Hindlimb muscle (tissue), 1 donor: ENCODE measurements around the gene RPL22. TPM values are rescaled to one million over a fixed set of nuclear protein-coding genes. Genes with fewer than 3 reads are reported as not detected.

Experiments
- DNase-seq: peaks from one replicate; pipeline ENCODE4 v3.0.0-alpha.2; 2013
- polyA plus RNA-seq: library from polyadenylated mRNA; unstranded; fragments of 120-200 nt; gene quantifications from one replicate; pipeline ENCODE4 v1.2.1, GENCODE V29; 2013; ENCODE audit not compliant: insufficient read length

The RPL22 gene
- polyA plus RNA-seq, 1 donor, result 572 TPM

- DNase-seq, result no peak
Observed at GRCh38 chr1:6151291-6151822, 48.0 kb downstream of the RPL22 start.

- no peak for DNase-seq
Observed at GRCh38 chr1:6150006-6150938, 49.1 kb downstream of the RPL22 start.

GRCh38 chr1:6149597-6149996, 49.8 kb downstream of the RPL22 start:
- DNase-seq, result no peak

- DNase-seq, result no peak
Observed at GRCh38 chr1:6148497-6149241, 50.7 kb downstream of the RPL22 start.

- no peak for DNase-seq
Observed at GRCh38 chr1:6145864-6146410, 53.5 kb downstream of the RPL22 start.

GRCh38 chr1:6145396-6145750, 54.0 kb downstream of the RPL22 start:
- DNase-seq, result no peak

- no peak for DNase-seq
Observed at GRCh38 chr1:6144647-6145395, 54.6 kb downstream of the RPL22 start.

GRCh38 chr1:6144175-6144574, 55.2 kb downstream of the RPL22 start:
- DNase-seq, result no peak

GRCh38 chr1:6143395-6143794, 56.0 kb downstream of the RPL22 start:
- no peak for DNase-seq

GRCh38 chr1:6142734-6143133, 56.7 kb downstream of the RPL22 start:
- DNase-seq, result no peak

GRCh38 chr1:6142036-6142621, 57.3 kb downstream of the RPL22 start:
- DNase-seq, result no peak

- no peak for DNase-seq
Observed at GRCh38 chr1:6141592-6141991, 57.8 kb downstream of the RPL22 start.

GRCh38 chr1:6140413-6140812, 59.0 kb downstream of the RPL22 start:
- DNase-seq, result no peak

GRCh38 chr1:6137758-6138157, 61.6 kb downstream of the RPL22 start:
- DNase-seq, result no peak

GRCh38 chr1:6136516-6137220, 62.7 kb downstream of the RPL22 start:
- no peak for DNase-seq

Other genes starting within 250 kb of the RPL22 start
- gene NPHP4, start 207.2 kb downstream of the RPL22 start, polyA plus RNA-seq, result 5.1 TPM
- 4.6 TPM for gene KCNAB2, start 153.7 kb downstream of the RPL22 start, polyA plus RNA-seq
- gene CHD5, start 19.3 kb downstream of the RPL22 start, polyA plus RNA-seq, result 0.35 TPM
- 32.9 TPM for gene RNF207, start 6.5 kb upstream of the RPL22 start, polyA plus RNA-seq
- gene ICMT, start 36.4 kb upstream of the RPL22 start, polyA plus RNA-seq, result 40.8 TPM
- not detected for gene HES3, start 44.6 kb upstream of the RPL22 start, polyA plus RNA-seq
- gene GPR153, start 61.5 kb upstream of the RPL22 start, polyA plus RNA-seq, result 23.4 TPM
- gene ACOT7, start 194.2 kb upstream of the RPL22 start, polyA plus RNA-seq, result 17.7 TPM
- 0.21 TPM for gene HES2, start 220.3 kb upstream of the RPL22 start, polyA plus RNA-seq
- gene ESPN, start 225.2 kb upstream of the RPL22 start, polyA plus RNA-seq, result 1.5 TPM